DLD1 (cell line): Measurements from ENCODE around the gene TFCP2L1.

Source experiments
- in situ Hi-C: cut with HindIII; loops from 2 replicates; pipeline ENCODE4 v1.10.0; 2017; ENCODE audit warnings: low sequenced_read_pairs

Gene TFCP2L1

DNA sequence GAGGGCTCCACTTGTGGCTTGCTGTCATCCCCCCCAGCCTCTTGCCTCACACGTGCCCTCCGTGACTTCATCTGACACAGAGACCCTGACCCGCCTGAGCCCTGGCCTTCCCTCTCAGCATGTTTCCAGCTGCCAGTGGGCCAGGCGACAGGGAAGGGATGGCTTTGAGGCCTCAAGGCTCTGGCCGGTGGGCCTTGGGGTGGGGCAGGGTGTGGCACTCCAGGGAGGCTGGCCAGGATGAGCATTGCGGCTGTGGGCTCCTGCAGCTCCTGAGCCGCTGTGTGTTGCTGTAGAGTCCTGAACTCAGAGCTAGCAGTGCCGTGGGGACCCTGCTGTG, 85.0 kb downstream of the TFCP2L1 start:
- in situ Hi-C loops = no loop called here

DNA sequence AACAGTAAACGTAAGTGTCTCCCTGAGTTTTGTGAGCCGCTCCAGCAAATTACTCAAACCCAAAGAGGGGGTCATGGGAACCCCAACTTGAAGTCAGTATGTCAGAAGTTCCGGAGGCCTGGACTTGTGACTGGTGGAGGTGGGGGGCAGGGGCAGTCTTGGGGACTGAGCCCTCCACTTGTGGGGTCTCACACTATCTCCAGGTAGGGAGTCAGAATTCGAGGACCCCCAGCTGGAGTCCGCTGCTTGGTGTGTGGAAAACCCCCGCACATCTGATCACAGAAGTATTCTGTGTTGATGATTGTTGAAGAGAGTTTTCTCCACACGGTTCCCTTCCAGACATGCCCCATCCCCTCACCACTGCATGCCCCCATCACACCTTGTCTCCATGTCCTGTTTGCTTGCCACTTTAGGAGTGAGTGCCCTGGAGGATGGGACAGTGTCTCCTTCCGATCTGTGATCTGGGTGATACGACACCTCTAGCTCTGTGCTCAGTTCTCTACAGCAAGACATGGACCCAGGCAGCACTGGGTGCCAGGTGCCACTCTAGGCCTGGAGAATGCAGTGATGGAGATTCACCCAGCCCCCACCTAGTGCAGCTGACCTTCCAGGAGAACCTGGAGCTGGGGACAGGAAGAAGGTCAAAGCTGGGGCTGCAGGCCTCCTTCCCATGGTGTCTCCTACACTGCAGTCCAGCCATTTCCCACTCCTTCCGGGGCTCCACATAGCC, 85.6 kb downstream of the TFCP2L1 start:
- in situ Hi-C loops = no loop called here

DNA sequence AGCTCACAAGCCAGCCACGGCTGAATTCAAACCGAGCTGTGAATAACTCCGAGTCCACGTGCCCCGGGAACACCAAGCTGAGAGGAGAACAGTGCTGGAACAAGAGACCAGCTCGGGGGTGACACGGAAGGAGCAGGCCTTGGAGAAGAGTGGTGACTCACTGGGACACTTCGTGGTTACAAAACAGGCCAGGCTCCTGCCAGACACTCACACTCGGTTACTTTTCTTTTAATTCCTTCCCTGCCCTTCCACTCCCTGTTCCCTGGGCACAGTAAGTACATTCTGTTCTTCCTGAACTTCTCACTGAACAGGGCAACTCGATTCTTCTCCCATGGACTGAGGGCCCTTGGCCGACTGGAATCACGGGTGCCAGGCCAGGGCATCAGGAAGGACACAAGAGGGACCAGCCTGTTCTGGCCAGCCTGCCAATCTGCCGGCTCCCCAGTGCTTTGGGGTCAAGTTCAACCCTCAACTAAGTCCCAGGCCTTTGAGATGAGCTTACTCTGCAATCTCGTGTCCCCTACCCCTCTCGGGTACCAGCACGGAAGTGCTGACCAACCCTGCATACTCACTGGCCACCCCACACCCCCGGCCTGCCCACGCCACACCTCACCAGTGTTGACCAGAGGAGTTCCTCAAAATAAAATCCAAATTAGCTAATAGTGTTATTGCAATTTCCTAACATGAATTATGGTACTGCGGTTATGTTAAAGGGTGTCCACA, 87.5 kb downstream of the TFCP2L1 start:
- in situ Hi-C loops = no loop called here

- in situ Hi-C loops = no loop called here
Measured at GRCh38 chr2:121196849-121197155, 88.2 kb downstream of the TFCP2L1 start.

DNA sequence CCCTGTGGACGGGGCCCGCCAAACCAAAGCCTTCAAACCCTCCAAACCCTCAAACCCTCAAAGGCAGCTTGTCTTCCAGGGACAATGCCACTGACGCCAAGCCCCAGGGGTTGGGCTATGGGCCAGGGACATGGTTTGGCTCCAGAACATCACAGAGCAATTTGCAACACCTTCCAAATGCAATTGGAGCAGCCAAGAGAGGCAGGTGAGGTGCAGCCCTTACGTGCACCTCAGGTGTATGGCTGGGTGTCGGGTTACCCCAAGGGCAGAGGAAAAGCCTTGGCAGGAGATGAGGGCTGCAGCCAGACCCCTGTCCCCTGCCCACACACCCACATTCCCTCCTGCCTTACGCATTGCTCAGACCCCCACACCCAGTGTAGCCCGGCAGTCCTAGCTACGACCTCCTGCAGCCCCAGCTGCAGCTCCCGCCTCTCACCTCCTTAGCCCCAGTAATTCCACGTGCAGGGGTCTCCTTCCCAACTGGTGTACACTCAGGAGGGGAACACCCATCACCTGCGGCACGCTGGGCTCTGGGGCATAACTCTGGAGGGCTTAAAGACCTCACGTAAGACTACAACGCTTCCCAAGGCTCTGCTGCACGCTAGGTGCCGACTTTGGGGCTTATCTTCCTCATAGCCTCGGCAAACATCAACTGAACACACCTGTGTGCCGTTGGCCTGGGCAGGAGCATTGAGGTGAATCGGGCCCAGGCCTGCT, 88.7 kb downstream of the TFCP2L1 start:
- in situ Hi-C loops = no loop called here

DNA sequence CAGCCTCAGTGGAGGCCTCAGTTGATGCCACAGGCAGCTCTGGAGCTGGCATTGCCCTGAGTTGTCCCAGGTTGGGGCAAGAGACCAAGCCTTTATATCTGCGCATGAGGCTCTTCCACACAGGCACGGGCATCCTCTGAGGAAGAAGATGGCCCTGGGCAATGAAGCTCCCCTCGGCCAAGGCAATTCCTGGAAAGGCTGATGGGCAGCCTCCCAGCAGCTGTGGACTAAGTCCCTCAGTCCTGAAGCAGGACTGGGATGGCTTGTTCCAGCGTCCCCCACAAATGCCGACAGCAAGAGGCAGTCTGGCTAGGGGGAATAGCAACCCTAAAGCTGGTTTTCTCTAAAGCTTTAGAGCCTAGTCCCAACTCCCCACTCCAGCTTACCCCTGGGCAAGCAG, 90.0 kb downstream of the TFCP2L1 start:
- in situ Hi-C loops = no loop called here

DNA sequence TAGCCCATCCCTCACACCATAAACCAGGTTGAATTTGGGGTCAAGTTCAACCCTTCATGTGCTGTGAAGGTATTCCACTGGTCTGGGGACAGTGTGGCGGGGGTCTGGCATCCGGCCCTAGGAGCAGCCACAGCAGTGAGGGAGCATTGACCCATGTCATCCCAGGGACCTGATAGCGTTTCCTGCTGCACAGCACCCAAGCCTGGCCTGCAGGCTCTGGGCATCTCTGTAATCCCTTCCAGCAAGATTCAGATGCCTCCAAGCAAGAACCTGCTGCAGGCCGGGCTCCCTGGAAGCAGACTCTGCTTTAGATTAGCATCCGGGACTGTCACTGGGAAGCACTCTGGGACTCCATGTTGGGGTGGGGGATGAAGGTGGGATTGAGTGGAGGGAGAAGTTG, 90.4 kb downstream of the TFCP2L1 start:
- in situ Hi-C loops = no loop called here

- in situ Hi-C loops = no loop called here
Measured at GRCh38 chr2:121193185-121193584, 91.8 kb downstream of the TFCP2L1 start.

DNA sequence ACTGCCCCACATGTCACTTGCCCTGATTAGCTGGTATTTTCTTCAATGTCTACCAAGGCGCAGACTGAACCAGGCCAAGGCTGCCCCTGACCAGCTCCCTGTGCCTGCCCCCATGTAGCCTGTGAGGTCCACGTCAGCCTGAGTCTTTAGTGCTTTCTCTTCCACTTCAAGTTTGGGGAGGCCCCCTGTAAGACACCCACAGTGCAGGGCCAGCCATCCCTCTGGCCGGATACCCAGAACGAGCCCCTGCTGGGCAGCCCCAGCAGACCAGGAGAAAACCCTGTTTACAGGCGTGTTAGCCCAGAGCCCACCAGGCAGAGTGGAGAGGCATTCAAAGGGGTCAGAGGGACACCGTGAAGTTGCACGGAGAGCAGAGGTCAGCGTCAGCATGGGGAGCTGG, 92.4 kb downstream of the TFCP2L1 start:
- in situ Hi-C loops = no loop called here

GRCh38 chr2:121191191-121192170, 93.5 kb downstream of the TFCP2L1 start:
- in situ Hi-C loops = no loop called here

DNA sequence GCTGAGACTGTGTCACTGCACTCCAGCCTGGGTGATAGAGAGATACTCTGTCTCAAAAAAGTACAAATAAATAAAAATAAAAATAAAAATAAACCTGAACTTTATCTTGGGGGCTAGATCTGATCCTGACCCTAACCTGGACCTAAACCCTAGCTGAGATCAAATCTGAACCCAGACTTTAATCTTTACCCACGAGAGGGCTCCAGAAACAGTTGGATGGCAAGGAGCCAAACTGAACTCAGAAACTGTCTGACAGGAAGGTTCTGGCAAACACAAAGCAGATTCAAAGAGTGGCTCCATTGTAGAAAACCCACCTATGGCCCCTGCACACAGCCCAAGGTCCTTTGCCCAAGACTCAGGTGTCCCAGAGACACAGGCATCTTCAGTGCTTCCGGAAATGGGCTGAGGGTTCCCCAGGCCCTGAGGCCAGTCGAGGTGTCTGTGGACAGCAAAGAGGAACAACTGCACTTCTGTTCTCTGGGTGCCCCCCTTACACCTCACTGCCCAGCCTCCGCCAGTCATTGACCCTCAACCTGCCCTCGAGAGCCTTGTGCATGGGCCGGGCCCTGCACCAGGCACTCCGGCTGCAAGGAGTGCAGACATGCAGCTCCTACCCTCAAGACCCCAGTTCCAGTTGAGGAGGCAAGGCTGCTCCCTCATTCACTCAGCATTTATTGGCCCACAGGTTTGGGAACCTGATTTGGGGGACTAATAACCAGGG, 95.2 kb downstream of the TFCP2L1 start:
- in situ Hi-C loops = no loop called here

GRCh38 chr2:121189011-121189410, 96.0 kb downstream of the TFCP2L1 start:
- in situ Hi-C loops = no loop called here

DNA sequence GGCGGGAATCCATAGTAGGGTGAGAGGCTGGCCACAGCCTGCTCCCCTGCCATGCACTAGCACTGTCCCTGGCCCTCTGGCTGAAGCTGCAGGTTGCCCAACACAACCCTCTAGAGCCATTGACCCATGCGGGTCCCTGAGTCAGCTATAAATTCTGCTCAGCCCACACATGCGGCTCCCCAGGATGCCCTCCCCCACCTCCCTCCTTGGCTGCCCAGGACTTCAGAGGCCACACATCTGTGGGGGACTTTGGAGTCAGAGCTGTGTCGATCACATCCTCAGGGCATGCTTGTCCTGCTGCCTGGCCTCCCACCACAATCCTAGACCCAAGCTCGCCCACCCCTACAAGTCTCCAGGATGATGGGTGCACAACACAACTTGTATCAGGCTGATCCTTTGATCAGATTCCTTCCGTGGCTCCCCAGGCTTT, 97.0 kb downstream of the TFCP2L1 start:
- in situ Hi-C loops = no loop called here

DNA sequence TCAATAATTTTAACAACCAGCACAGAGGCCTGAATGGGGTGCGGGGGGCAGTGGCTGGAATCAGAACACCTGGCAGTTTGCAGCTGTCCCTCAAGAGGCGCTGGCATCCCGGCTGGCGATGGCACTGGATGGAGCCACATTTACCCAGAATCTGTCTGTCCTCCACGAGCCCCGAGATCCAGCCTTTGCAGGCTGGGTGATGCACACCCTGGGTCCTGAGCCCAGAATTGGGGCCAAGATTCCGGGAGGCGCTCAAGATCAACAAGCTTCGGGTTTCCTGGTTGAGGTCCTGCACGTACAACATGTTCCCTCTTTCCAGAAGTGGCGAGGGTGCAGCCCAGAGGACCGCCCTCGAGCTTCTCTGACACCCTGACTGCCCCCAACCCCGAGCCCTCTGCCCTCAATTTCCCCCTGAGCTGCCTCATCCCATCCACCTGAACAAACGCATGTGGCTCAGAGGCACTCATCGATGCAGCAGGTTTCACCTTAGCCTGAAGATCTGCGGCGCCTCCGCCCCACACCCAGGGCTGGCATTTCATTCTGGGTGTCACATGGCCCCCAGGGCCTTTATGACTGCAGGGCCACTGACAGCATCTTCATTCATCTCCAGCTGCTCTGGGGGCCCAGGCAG, 97.5 kb downstream of the TFCP2L1 start:
- in situ Hi-C loops = no loop called here

DNA sequence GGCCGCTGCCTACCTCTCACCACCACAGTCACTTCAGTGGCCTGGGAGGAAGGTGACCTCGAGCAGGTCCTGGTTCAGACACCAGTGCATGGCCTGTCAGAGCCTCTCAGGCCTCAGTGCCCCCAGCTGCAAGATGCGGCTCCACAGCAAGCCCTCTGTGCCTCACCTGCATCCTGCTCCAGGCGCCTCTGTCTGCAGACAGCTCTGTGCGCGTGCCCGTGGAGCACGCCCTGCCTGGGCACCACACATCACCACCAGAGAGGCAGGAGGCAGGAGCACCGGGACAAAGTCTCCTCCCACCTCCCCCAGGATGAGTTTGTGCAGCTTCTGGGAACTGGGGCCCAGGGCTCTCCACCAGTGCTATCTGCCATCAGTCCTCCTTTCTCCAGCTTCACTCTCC, 98.7 kb downstream of the TFCP2L1 start:
- in situ Hi-C loops = no loop called here

DNA sequence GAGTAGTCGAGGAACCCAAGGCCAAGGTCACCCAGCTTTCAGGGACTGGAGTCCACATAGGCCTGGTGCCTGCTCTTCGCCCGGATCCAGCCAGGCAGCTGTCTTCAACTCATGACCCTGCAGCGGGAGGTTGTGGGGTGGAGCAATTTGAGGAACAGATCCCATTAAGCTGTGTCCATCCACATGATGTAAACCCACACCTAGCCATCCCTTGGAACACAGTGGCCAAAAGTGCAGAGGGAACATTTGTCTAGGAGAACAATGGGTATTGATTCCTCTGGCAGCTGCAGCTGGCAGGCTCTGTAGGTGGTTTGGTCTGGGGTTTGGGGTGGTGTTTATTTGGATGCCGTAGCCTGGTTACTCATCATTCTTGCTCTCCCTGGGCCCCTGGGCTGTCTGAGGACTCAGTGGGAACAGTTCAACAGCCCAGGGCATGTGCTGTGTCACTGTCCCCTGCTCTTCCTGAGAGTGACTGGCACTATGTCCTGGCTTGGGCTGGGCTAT, 99.4 kb downstream of the TFCP2L1 start:
- in situ Hi-C loops = no loop called here

DNA sequence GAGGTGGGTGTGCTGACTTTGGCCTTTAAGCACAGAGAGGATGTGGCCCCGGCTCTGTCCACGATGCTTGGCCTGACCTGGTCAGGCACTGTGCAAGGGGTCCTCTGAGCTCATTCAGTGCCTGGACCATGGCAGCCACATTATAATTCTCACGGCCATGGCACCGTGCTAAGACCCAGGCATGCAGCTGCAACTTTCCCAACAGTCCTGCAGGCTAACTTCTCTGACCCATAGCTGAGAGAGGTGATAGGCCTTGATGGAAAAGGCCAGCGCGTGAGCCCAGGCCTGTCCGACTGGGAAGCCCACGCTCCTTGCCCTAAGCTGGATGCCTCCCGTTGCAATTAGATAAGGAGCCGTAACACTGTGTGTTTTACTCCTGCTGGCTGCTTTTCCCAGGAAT, 99.9 kb downstream of the TFCP2L1 start:
- in situ Hi-C loops = no loop called here

DNA sequence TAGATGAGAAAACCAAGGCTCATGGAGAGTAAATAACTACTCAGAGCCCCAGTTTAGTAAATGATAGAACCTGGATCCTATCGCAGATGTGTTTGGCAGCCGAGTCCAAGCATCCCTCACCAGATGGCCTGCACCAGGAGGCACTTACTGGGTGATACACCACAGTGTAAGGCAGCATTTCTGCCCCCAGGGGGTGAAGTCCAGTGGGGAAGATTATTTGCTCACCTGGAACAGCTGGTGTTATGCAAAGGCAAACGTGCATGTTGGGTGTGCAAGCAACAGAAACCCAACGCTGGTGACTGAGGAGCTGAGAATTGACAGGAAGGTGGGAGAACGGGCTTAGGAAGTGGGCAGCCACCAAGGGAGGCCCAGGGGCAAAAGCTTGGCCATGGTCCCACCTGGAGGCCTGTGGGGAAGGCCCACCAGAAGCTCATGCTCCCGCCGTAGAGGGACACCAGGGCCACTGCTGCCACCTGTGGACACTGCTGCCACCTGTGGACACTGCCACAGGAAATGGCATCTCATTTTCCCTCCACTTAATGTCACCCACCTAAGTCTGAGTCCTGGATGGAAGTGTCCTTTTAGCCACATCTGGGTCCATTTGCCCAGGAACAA, 100.6 kb downstream of the TFCP2L1 start:
- in situ Hi-C loops = no loop called here

DNA sequence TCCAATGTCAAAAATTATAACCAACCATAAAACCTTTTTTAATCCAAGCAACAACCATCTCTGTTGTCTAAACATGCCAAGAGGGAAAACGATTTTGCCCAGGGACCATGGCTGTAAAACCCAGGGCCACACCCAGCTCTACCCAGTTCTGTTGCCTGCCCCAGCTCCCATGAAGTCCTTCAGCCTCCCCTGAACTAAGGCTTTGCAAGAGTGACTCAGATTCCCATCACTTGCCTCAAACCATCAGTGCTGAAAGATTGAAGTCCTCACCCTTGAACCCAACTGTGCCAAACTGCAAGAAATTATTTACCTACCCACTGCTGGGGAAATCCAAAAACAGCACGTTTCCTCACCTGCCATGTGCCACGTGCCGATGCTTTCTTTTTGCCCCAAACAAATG, 102.5 kb downstream of the TFCP2L1 start:
- in situ Hi-C loops = no loop called here
